Colonic mucosa (tissue), 4 donors: Measurements from ENCODE around the gene ZCCHC2. TPM values are rescaled to one million over a fixed set of nuclear protein-coding genes. Genes with fewer than 3 reads are reported as not detected.

Experiments
- DNase-seq: peaks from one replicate; pipeline ENCODE4 v3.0.0-alpha.2; 2020
- H3K27ac ChIP-seq: fragments of 200-600 bp; one replicate; pipeline ENCODE4 v1.8.0; 2021
- H3K27me3 ChIP-seq: fragments of 200-600 bp; one replicate; pipeline ENCODE4 v1.8.0; 2021
- H3K36me3 ChIP-seq: fragments of 200-600 bp; one replicate; pipeline ENCODE4 v1.8.0; 2021
- H3K4me1 ChIP-seq: fragments of 200-600 bp; one replicate; pipeline ENCODE4 v1.8.0; 2021; ENCODE audit warnings: mild to moderate bottlenecking
- H3K4me3 ChIP-seq: fragments of 200-600 bp; one replicate; pipeline ENCODE4 v1.8.0; 2021
- H3K9ac ChIP-seq, 2 donors: one replicate each; pipeline ENCODE4 v1.7.0; 2013; ENCODE audit warnings: control low read depth in 2 of 2, low read depth in 2 of 2, low read length in 2 of 2
- H3K9me3 ChIP-seq: fragments of 200-600 bp; one replicate; pipeline ENCODE4 v1.8.0; 2021
- intact Hi-C: fragments of 100-400 bp; cut with DNase I; formaldehyde crosslinking; loops from one replicate; pipeline ENCODE4 v1.14.1; 2022
- total RNA-seq, 2 donors: library from RNA; stranded (reverse); fragmentation: NEBNext Ultra II Directional in 1 of 2; extraction: Animal tissue kit (Norgen Biotek cat#: 25700) in 1 of 2; gene quantifications; one replicate each; pipeline ENCODE4 v1.2.1, GENCODE V29; 2021
- TF ChIP-seq, protein P1 (sequence below): fragments of 200-600 bp; IDR thresholded peaks from one replicate; pipeline ENCODE4 v1.8.0; 2022; ENCODE audit warnings: antibody characterized with exemption, mild to moderate bottlenecking
- donor health status: healthy.
- donor health status: DM: no; HTN: no; CAD: no.
- donor health status: DM: no; HTN: no; CAD: no.

ZCCHC2 gene
- total RNA-seq, 2 donors from 2014 or later, result 24.7 to 25.7 TPM

DNA sequence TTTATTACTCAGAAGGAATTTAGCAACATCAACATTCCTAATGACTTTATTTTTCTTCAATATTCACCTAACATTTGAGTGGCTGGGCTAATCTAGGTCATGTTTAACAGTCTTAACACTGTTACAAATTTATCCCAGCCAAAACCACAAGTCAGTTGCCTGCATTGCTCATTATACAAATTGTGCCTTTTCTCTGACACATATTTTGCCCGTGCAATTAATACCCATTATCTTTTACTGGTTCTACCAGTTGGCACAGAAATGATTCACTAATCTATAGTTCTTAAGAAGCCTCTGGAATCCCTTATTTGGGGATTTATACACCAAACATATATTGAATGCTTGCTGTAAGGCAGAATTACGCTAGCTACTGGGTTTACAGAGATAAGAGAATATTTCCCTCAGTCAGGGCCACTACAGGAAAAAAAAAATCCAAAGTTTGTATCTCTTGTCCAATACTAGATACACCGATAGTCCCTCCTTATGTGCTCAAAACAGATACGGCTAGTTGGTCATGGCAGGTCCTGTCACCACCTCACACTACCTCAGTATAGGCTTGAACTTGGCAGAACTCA is 46.3 kb downstream of the ZCCHC2 start:
- Histone ChIP-seq H3K9me3 (no peaks in the 10 kb centered on the region), H3K4me3 (no peak overlapping the region), H3K4me1 (no peaks in the 10 kb centered on the region), H3K27ac (no peak overlapping the region), H3K9ac (no peak overlapping the region), H3K36me3 (peaks cover 2% of the 10 kb centered on the region), H3K27me3 (no peaks in the 10 kb centered on the region)
- DNase-seq, result no peak
- TF ChIP-seq, protein P1, sequence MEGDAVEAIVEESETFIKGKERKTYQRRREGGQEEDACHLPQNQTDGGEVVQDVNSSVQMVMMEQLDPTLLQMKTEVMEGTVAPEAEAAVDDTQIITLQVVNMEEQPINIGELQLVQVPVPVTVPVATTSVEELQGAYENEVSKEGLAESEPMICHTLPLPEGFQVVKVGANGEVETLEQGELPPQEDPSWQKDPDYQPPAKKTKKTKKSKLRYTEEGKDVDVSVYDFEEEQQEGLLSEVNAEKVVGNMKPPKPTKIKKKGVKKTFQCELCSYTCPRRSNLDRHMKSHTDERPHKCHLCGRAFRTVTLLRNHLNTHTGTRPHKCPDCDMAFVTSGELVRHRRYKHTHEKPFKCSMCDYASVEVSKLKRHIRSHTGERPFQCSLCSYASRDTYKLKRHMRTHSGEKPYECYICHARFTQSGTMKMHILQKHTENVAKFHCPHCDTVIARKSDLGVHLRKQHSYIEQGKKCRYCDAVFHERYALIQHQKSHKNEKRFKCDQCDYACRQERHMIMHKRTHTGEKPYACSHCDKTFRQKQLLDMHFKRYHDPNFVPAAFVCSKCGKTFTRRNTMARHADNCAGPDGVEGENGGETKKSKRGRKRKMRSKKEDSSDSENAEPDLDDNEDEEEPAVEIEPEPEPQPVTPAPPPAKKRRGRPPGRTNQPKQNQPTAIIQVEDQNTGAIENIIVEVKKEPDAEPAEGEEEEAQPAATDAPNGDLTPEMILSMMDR, result no peak
- intact Hi-C loops, result no loop called here

- Histone ChIP-seq H3K27ac (no peak overlapping the region), H3K4me1 (no peaks in the 10 kb centered on the region), H3K9me3 (no peaks in the 10 kb centered on the region), H3K27me3 (no peaks in the 10 kb centered on the region), H3K9ac (no peak overlapping the region), H3K4me3 (no peak overlapping the region), H3K36me3 (peaks cover 7% of the 10 kb centered on the region)
- TF ChIP-seq, protein P1, result no peak
- intact Hi-C loops, result loop anchor here (5.0 kb wide), 1 partner anchor 34 kb away; no protein-coding TSS in a partner anchor
- DNase-seq, result no peak
Measured at GRCh38 chr18:62571037-62571436, 48.2 kb downstream of the ZCCHC2 start.

- no peaks in the 10 kb centered on the region for H3K27me3 ChIP-seq
- no peak overlapping the region for H3K9ac ChIP-seq
- no peak for DNase-seq
- no peaks in the 10 kb centered on the region for H3K9me3 ChIP-seq
- intact Hi-C loops, result loop anchor here (5.0 kb wide), 1 partner anchor 34 kb away; no protein-coding TSS in a partner anchor
- H3K36me3 ChIP-seq, result peaks cover 7% of the 10 kb centered on the region
- no peak overlapping the region for H3K4me3 ChIP-seq
- no peak overlapping the region for H3K27ac ChIP-seq
- no peaks in the 10 kb centered on the region for H3K4me1 ChIP-seq
- TF ChIP-seq, protein P1, result no peak
Measured at GRCh38 chr18:62571648-62572047, 48.8 kb downstream of the ZCCHC2 start.

GRCh38 chr18:62572456-62572855 is 49.6 kb downstream of the ZCCHC2 start:
- Histone ChIP-seq H3K27ac (no peak overlapping the region), H3K9ac (no peak overlapping the region), H3K4me1 (no peaks in the 10 kb centered on the region), H3K9me3 (no peaks in the 10 kb centered on the region), H3K27me3 (no peaks in the 10 kb centered on the region), H3K4me3 (no peak overlapping the region), H3K36me3 (peaks cover 7% of the 10 kb centered on the region)
- TF ChIP-seq, protein P1, result no peak
- DNase-seq, result no peak
- intact Hi-C loops, result loop anchor here (5.0 kb wide), 1 partner anchor 35 kb away; no protein-coding TSS in a partner anchor

GRCh38 chr18:62574776-62575175 is 52.0 kb downstream of the ZCCHC2 start:
- DNase-seq, result no peak
- no peaks in the 10 kb centered on the region for H3K27me3 ChIP-seq
- intact Hi-C loops, result loop anchor here (5.0 kb wide), 1 partner anchor 37 kb away; no protein-coding TSS in a partner anchor
- H3K4me3 ChIP-seq, result no peak overlapping the region
- no peak overlapping the region for H3K9ac ChIP-seq
- H3K9me3 ChIP-seq, result no peaks in the 10 kb centered on the region
- H3K36me3 ChIP-seq, result peaks cover 7% of the 10 kb centered on the region
- TF ChIP-seq, protein P1, result no peak
- no peak overlapping the region for H3K27ac ChIP-seq
- no peaks in the 10 kb centered on the region for H3K4me1 ChIP-seq
